ENCODE results near the gene ZNG1A.

DNA sequence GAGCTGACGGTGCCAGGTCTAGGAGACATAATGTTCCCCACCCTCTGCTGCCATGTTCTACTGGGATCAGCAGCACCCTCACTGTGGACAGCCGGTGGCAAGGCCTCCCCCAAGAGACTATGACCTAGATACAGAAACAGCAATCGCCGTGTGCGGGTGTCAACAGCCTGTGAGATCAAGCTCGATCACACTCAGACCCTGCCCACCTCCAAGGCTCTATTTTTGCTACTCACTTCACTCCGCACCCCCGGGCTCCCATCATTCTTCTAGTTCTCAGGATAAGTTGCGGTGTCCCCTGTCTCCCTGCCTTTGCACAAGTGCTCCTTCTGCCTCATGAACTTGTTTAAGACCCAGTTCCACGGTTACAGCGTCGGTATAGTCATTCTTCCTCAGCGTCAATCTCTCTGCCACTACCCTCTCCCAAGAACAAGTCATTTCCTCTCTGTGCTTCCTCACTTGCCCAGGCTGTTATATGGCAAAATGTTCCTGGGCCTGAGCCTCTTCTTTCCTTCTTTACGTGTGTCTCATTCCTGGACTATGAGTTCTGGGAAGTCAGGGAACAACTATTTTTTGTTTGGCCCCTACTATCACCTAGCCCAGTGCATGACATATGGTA, 30.4 kb upstream of the ZNG1A start:
- TF ChIP-seq POLR2A (IDR thresholded peaks at IDR 0.05): no peak
- TF ChIP-seq, protein P1, sequence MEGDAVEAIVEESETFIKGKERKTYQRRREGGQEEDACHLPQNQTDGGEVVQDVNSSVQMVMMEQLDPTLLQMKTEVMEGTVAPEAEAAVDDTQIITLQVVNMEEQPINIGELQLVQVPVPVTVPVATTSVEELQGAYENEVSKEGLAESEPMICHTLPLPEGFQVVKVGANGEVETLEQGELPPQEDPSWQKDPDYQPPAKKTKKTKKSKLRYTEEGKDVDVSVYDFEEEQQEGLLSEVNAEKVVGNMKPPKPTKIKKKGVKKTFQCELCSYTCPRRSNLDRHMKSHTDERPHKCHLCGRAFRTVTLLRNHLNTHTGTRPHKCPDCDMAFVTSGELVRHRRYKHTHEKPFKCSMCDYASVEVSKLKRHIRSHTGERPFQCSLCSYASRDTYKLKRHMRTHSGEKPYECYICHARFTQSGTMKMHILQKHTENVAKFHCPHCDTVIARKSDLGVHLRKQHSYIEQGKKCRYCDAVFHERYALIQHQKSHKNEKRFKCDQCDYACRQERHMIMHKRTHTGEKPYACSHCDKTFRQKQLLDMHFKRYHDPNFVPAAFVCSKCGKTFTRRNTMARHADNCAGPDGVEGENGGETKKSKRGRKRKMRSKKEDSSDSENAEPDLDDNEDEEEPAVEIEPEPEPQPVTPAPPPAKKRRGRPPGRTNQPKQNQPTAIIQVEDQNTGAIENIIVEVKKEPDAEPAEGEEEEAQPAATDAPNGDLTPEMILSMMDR (IDR thresholded peaks at IDR 0.05): no peak

Data from uterus (tissue), 2 donors.